DOHH2 (cell line): Measurements from ENCODE around the gene ACSF2.

Experiments used
- H3F3A ChIP-seq: fragments of 200-600 bp; sonication (generic), shearing (Covaris generic); 2 replicates; pipeline ENCODE4 v1.6.0; 2016; ENCODE audit warnings: antibody characterized with exemption, mild to moderate bottlenecking; ENCODE audit not compliant: control insufficient read depth, insufficient read depth
- H3K27ac ChIP-seq: fragments of 200-600 bp; sonication (generic); 2 replicates; pipeline ENCODE4 v1.5.1; 2014; ENCODE audit warnings: low read depth, mild to moderate bottlenecking, low read length, moderate library complexity
- H3K27me3 ChIP-seq: fragments of 200-600 bp; sonication (generic); 2 replicates; pipeline ENCODE4 v1.6.1; 2014; ENCODE audit warnings: mild to moderate bottlenecking, low read length, mixed read lengths; ENCODE audit not compliant: control insufficient read depth
- H3K36me3 ChIP-seq: fragments of 200-600 bp; sonication (generic); 2 replicates; pipeline ENCODE4 v1.6.1; 2014; ENCODE audit warnings: mild to moderate bottlenecking, low read length, moderate library complexity, mixed read lengths; ENCODE audit not compliant: control insufficient read depth
- H3K4me1 ChIP-seq: fragments of 200-600 bp; sonication (generic); 2 replicates; pipeline ENCODE4 v1.6.1; 2014; ENCODE audit warnings: mild to moderate bottlenecking, low read length, mixed read lengths; ENCODE audit not compliant: control insufficient read depth
- H3K4me2 ChIP-seq: fragments of 200-600 bp; sonication (generic); 2 replicates; pipeline ENCODE4 v1.6.0; 2014; ENCODE audit warnings: mild to moderate bottlenecking, low read length, moderate library complexity
- H3K4me3 ChIP-seq: fragments of 200-600 bp; sonication (generic); 2 replicates; pipeline ENCODE4 v1.5.1; 2014; ENCODE audit warnings: mild to moderate bottlenecking, low read length, mixed read lengths
- H3K79me2 ChIP-seq: fragments of 200-600 bp; sonication (generic); 2 replicates; pipeline ENCODE4 v1.6.1; 2014; ENCODE audit warnings: mild to moderate bottlenecking, low read length, mixed read lengths; ENCODE audit not compliant: control insufficient read depth
- H3K9me2 ChIP-seq: fragments of 200-600 bp; sonication (generic); replicated peaks from 2 replicates; pipeline ENCODE4 v1.6.1; 2014; ENCODE audit warnings: mild to moderate bottlenecking, low read length, mixed read lengths; ENCODE audit not compliant: control insufficient read depth
- H3K9me3 ChIP-seq: fragments of 200-600 bp; sonication (generic); 2 replicates; pipeline ENCODE4 v1.6.1; 2014; ENCODE audit warnings: antibody characterized with exemption, low read length, mixed read lengths; ENCODE audit not compliant: control insufficient read depth, insufficient read depth
- H4K20me1 ChIP-seq: fragments of 200-600 bp; sonication (generic); 2 replicates; pipeline ENCODE4 v1.6.0; 2014; ENCODE audit warnings: low read depth, mild to moderate bottlenecking, antibody characterized with exemption, low read length, moderate library complexity; ENCODE audit not compliant: control insufficient read depth, insufficient read depth
- EZH2phosphoT487 ChIP-seq: fragments of 200-600 bp; sonication (generic); IDR thresholded peaks from 2 replicates; pipeline ENCODE4 v1.6.1; 2017; ENCODE audit warnings: borderline replicate concordance, mild to moderate bottlenecking, antibody characterized with exemption, low read length, moderate library complexity, mixed read lengths
- TF ChIP-seq, protein P1 (sequence below): fragments of 200-600 bp; sonication (generic); IDR thresholded peaks from one replicate; pipeline ENCODE4 v1.5.1; 2014; ENCODE audit warnings: antibody characterized with exemption, mild to moderate bottlenecking, low read depth, low read length; ENCODE audit not compliant: poor library complexity, severe bottlenecking

Gene ACSF2

DNA sequence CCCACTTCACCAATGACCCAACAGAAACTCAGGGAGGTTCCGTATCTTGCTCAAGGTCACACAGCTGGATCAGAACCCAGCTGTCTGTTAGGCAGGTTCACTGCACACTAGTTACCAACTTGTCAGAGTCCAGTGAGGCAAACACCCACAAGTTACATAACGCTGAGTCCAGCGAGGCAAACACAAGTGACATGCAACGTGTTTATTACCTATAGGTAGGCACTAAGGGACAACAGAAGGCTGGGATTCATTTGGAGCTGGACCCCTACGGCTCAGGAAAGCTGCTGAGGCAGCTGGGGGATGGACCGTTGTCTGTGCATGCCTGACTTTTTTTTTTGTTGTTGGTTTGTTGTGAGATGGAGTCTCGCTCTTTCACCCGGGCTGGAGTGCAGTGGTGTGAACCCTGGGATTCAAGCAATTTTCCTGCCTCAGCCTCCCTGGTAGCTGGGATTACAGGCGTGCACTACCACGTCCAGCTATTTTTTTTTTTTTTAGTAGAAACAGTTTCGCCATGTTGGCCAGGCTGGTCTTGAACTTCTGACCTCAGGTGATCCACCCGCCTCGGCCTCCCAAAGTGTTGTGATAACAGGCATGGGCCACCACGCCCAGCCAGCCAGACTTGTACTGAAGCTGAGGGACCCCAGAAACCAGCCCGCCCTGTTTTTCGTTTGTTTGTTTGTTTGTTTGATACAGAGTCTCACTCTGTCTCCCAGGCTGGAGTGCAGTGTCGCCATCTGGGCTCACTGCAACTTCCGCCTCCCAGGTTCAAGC lies 50.7 kb downstream of the ACSF2 start:
- Histone ChIP-seq H4K20me1 (no peaks in the 10 kb centered on the region), H3K4me2 (no peak overlapping the region), H3K4me3 (no peak overlapping the region), H3K36me3 (peaks cover 6% of the 10 kb centered on the region), H3F3A (peaks cover 7% of the 10 kb centered on the region), H3K79me2 (peaks cover 13% of the 10 kb centered on the region), H3K27ac (no peak overlapping the region), H3K27me3 (peaks cover 5% of the 10 kb centered on the region; the same call in 1 of the 2 replicates), H3K4me1 (peaks cover 27% of the 10 kb centered on the region), H3K9me2 (no peaks in the 10 kb centered on the region), H3K9me3 (no peaks in the 10 kb centered on the region)
- TF ChIP-seq, protein P1, sequence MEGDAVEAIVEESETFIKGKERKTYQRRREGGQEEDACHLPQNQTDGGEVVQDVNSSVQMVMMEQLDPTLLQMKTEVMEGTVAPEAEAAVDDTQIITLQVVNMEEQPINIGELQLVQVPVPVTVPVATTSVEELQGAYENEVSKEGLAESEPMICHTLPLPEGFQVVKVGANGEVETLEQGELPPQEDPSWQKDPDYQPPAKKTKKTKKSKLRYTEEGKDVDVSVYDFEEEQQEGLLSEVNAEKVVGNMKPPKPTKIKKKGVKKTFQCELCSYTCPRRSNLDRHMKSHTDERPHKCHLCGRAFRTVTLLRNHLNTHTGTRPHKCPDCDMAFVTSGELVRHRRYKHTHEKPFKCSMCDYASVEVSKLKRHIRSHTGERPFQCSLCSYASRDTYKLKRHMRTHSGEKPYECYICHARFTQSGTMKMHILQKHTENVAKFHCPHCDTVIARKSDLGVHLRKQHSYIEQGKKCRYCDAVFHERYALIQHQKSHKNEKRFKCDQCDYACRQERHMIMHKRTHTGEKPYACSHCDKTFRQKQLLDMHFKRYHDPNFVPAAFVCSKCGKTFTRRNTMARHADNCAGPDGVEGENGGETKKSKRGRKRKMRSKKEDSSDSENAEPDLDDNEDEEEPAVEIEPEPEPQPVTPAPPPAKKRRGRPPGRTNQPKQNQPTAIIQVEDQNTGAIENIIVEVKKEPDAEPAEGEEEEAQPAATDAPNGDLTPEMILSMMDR: no peak
- no peak for TF ChIP-seq EZH2phosphoT487

DNA sequence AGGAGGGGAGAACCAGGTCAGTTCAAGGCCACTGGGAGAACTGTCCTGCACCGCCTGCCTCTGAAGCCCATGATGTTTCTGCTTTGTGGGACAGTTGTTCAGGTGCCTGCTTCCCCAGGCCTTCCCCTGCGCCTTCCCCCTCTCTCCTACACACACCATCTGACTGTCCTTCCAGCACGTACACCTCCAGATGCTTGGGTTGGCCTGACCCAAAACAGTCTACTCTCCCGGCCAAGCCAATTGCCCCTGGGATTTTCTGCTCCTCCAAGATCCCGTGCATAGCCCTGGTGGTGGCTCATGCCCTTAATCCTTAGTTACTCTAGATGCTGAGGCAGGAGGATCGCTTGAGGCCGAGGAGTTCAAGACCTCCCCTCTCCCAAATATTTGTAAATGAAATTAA lies 52.0 kb downstream of the ACSF2 start:
- H3K4me2 ChIP-seq: peak overlapping the region; percentile 61
- H3K4me1 ChIP-seq: peaks cover 27% of the 10 kb centered on the region
- H3K9me3 ChIP-seq: no peaks in the 10 kb centered on the region
- H3K79me2 ChIP-seq: peaks cover 13% of the 10 kb centered on the region
- TF ChIP-seq, protein P1: no peak
- TF ChIP-seq EZH2phosphoT487: no peak
- no peaks in the 10 kb centered on the region for H3K9me2 ChIP-seq
- peaks cover 7% of the 10 kb centered on the region for H3F3A ChIP-seq
- H3K36me3 ChIP-seq: peaks cover 15% of the 10 kb centered on the region
- peak overlapping the region; percentile 65; the same call in 1 of the 2 replicates for H3K27ac ChIP-seq
- H4K20me1 ChIP-seq: no peaks in the 10 kb centered on the region
- H3K27me3 ChIP-seq: peaks cover 5% of the 10 kb centered on the region; the same call in 1 of the 2 replicates
- peak overlapping the region; percentile 89 for H3K4me3 ChIP-seq

DNA sequence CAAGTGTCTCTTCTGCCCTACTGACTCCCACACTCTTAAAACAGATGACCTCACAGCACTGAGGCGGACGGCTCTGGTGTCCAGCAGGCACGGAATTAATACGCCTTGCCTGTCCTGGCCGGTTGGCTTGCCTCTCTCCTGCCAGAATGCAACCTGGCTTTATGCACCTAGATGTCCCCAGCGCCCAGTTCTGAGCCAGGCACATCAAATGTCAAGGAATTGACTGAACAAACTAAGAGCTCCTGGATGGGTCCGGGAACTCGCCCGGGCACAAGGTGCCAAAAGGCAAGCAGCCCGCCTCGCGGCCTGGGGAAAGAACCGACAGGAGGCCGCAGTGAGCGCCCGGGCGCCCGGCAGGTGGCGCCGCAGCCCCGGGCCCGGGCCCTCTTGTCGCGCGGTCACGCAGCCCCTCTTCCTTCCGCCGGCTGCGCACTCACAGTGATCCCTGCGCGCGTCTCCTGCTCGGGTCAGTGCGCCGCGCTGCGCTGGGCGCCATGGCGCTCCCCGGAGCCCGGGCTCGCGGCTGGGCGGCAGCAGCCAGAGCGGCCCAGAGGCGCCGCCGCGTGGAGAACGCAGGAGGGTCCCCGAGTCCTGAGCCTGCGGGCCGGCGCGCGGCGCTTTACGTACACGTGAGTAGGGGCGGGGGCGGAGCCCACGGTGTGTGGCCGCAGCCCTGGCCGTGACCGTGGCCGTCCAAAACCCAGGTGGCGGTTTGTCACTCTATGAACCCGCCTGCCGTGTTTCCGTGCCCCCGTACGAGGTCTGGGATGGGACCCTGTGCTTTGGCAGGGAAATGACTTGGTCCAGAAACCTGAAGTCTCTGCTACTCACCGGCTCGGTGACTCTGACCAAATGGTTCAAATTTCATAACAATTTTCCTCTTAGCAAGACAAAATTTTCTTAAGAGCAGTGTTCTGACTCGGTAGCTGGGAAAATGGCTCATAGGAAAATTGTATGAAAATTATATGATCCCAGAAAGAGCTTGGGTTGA lies 52.7 kb downstream of the ACSF2 start, which contains the start of gene RSAD1:
Gene RSAD1, plus strand, starts transcription at position 470 of the 991 bp plus-strand sequence. Its CDS starts 25 bp downstream, at position 495.
- TF ChIP-seq, protein P1: peak; percentile 79
- TF ChIP-seq EZH2phosphoT487: no peak
- Histone ChIP-seq H3K9me3 (no peaks in the 10 kb centered on the region), H3K27ac (peak within 1 kb of the TSS; percentile 65), H3K4me2 (peak within 1 kb of the TSS; percentile 75), H3K36me3 (peaks cover 21% of the 10 kb centered on the region), H3K4me1 (peaks cover 27% of the 10 kb centered on the region), H3K79me2 (peaks cover 13% of the 10 kb centered on the region), H4K20me1 (no peaks in the 10 kb centered on the region), H3K9me2 (no peaks in the 10 kb centered on the region), H3F3A (peaks cover 7% of the 10 kb centered on the region), H3K4me3 (peak within 1 kb of the TSS; percentile 89), H3K27me3 (peaks cover 5% of the 10 kb centered on the region; the same call in 1 of the 2 replicates)
